Measurements from ENCODE around the gene GPC5. TPM values are rescaled to one million over a fixed set of nuclear protein-coding genes. Genes with fewer than 3 reads are reported as not detected.

Gene GPC5
- polyA plus RNA-seq, 3 donors from 2014 or later: 0.58 TPM; not detected in 2

GRCh38 chr13:91546900-91547299 is 148.5 kb downstream of the GPC5 start:
- Mint-ChIP-seq H3K27ac (no peak overlapping the region), H3K4me3 (no peak overlapping the region), H3K27me3 (ENCODE audit: low read depth in 3 of 3) (no peaks in the 10 kb centered on the region), H3K9me3 (peaks cover 0 to 13% (median 7%) of the 10 kb centered on the region in 6 donors), H3K4me1 (no peaks in the 10 kb centered on the region), H3K36me3 (no peaks in the 10 kb centered on the region)
- DNase-seq: no peak

GRCh38 chr13:91553584-91553983 is 155.2 kb downstream of the GPC5 start:
- H3K27ac Mint-ChIP-seq: no peak overlapping the region
- peaks cover 0 to 15% (median 8%) of the 10 kb centered on the region in 6 donors for H3K9me3 Mint-ChIP-seq
- DNase-seq: no peak
- no peaks in the 10 kb centered on the region for H3K4me1 Mint-ChIP-seq
- no peaks in the 10 kb centered on the region for H3K27me3 Mint-ChIP-seq (ENCODE audit: low read depth in 3 of 3)
- H3K36me3 Mint-ChIP-seq: no peaks in the 10 kb centered on the region
- no peak overlapping the region for H3K4me3 Mint-ChIP-seq

GRCh38 chr13:91554101-91554500 is 155.7 kb downstream of the GPC5 start:
- Mint-ChIP-seq H3K36me3 (no peaks in the 10 kb centered on the region), H3K9me3 (peaks cover 0 to 15% (median 7%) of the 10 kb centered on the region in 6 donors), H3K27me3 (ENCODE audit: low read depth in 3 of 3) (no peaks in the 10 kb centered on the region), H3K27ac (no peak overlapping the region), H3K4me1 (no peaks in the 10 kb centered on the region), H3K4me3 (no peak overlapping the region)
- DNase-seq: no peak

- no peaks in the 10 kb centered on the region for H3K4me1 Mint-ChIP-seq
- H3K36me3 Mint-ChIP-seq: no peaks in the 10 kb centered on the region
- no peak for DNase-seq
- no peak overlapping the region for H3K4me3 Mint-ChIP-seq
- no peak overlapping the region for H3K27ac Mint-ChIP-seq
- H3K27me3 Mint-ChIP-seq (ENCODE audit: low read depth in 3 of 3): no peaks in the 10 kb centered on the region
- H3K9me3 Mint-ChIP-seq: peaks cover 2 to 18% (median 5%) of the 10 kb centered on the region in 6 donors
Observed at GRCh38 chr13:91557328-91558090, 159.1 kb downstream of the GPC5 start.

- no peaks in the 10 kb centered on the region for H3K36me3 Mint-ChIP-seq
- H3K4me1 Mint-ChIP-seq: no peaks in the 10 kb centered on the region
- H3K27me3 Mint-ChIP-seq (ENCODE audit: low read depth in 3 of 3): peaks cover 0 to 2% (median 0%) of the 10 kb centered on the region in 3 donors
- no peak for DNase-seq
- H3K9me3 Mint-ChIP-seq: peaks cover 4 to 20% (median 7%) of the 10 kb centered on the region in 6 donors
- H3K4me3 Mint-ChIP-seq: no peak overlapping the region
- no peak overlapping the region for H3K27ac Mint-ChIP-seq
Observed at GRCh38 chr13:91563799-91564198, 165.4 kb downstream of the GPC5 start.

GRCh38 chr13:91564396-91564795 is 166.0 kb downstream of the GPC5 start:
- DNase-seq: no peak
- Mint-ChIP-seq H3K9me3 (peaks cover 6 to 24% (median 8%) of the 10 kb centered on the region in 6 donors), H3K36me3 (no peaks in the 10 kb centered on the region), H3K27ac (no peak overlapping the region), H3K4me1 (no peaks in the 10 kb centered on the region), H3K4me3 (no peak overlapping the region), H3K27me3 (ENCODE audit: low read depth in 3 of 3) (peaks cover 0 to 2% (median 0%) of the 10 kb centered on the region in 3 donors)

- no peaks in the 10 kb centered on the region for H3K36me3 Mint-ChIP-seq
- no peak overlapping the region for H3K4me3 Mint-ChIP-seq
- no peaks in the 10 kb centered on the region for H3K4me1 Mint-ChIP-seq
- DNase-seq: no peak
- no peak overlapping the region for H3K27ac Mint-ChIP-seq
- H3K9me3 Mint-ChIP-seq: peaks cover 4 to 21% (median 8%) of the 10 kb centered on the region in 6 donors
- H3K27me3 Mint-ChIP-seq (ENCODE audit: low read depth in 3 of 3): peaks cover 0 to 2% (median 0%) of the 10 kb centered on the region in 3 donors
Observed at GRCh38 chr13:91565296-91565695, 166.9 kb downstream of the GPC5 start.

GRCh38 chr13:91567485-91568207 is 169.2 kb downstream of the GPC5 start:
- no peak overlapping the region for H3K4me3 Mint-ChIP-seq
- DNase-seq: no peak
- peaks cover 2 to 26% (median 8%) of the 10 kb centered on the region in 6 donors for H3K9me3 Mint-ChIP-seq
- no peak overlapping the region for H3K27ac Mint-ChIP-seq
- H3K36me3 Mint-ChIP-seq: no peaks in the 10 kb centered on the region
- H3K4me1 Mint-ChIP-seq: no peaks in the 10 kb centered on the region
- peaks cover 0 to 2% (median 0%) of the 10 kb centered on the region in 3 donors for H3K27me3 Mint-ChIP-seq (ENCODE audit: low read depth in 3 of 3)

- DNase-seq: no peak
Observed at GRCh38 chr13:91571681-91572080, 173.3 kb downstream of the GPC5 start.

GRCh38 chr13:91572439-91572838 is 174.0 kb downstream of the GPC5 start:
- no peak for DNase-seq
- Mint-ChIP-seq H3K27ac (no peak overlapping the region), H3K27me3 (ENCODE audit: low read depth in 3 of 3) (no peaks in the 10 kb centered on the region), H3K4me3 (no peak overlapping the region), H3K4me1 (no peaks in the 10 kb centered on the region), H3K9me3 (peaks cover 0 to 14% (median 7%) of the 10 kb centered on the region in 6 donors), H3K36me3 (no peaks in the 10 kb centered on the region)

More at GRCh38 chr13:91571681-91572080, 173.3 kb downstream of the GPC5 start:
- no peak overlapping the region for H3K4me3 Mint-ChIP-seq
- H3K4me1 Mint-ChIP-seq: no peaks in the 10 kb centered on the region
- H3K9me3 Mint-ChIP-seq: peaks cover 0 to 14% (median 5%) of the 10 kb centered on the region in 6 donors
- no peaks in the 10 kb centered on the region for H3K36me3 Mint-ChIP-seq
- no peaks in the 10 kb centered on the region for H3K27me3 Mint-ChIP-seq (ENCODE audit: low read depth in 3 of 3)
- H3K27ac Mint-ChIP-seq: no peak overlapping the region

GRCh38 chr13:91572944-91573598 is 174.7 kb downstream of the GPC5 start:
- Mint-ChIP-seq H3K9me3 (peaks cover 0 to 19% (median 7%) of the 10 kb centered on the region in 6 donors), H3K4me1 (no peaks in the 10 kb centered on the region), H3K27me3 (ENCODE audit: low read depth in 3 of 3) (no peaks in the 10 kb centered on the region)

GRCh38 chr13:91574766-91575165 is 176.3 kb downstream of the GPC5 start:
- DNase-seq: no peak
- Mint-ChIP-seq H3K27me3 (ENCODE audit: low read depth in 3 of 3) (peaks cover 0 to 2% (median 0%) of the 10 kb centered on the region in 3 donors), H3K36me3 (no peaks in the 10 kb centered on the region), H3K9me3 (peaks cover 0 to 15% (median 3%) of the 10 kb centered on the region in 6 donors), H3K4me1 (no peaks in the 10 kb centered on the region), H3K27ac (no peak overlapping the region), H3K4me3 (no peak overlapping the region)

More at GRCh38 chr13:91572944-91573598, 174.7 kb downstream of the GPC5 start:
- no peak overlapping the region for H3K27ac Mint-ChIP-seq
- H3K4me3 Mint-ChIP-seq: no peak overlapping the region
- DNase-seq: no peak
- H3K36me3 Mint-ChIP-seq: no peaks in the 10 kb centered on the region

- peaks cover 2 to 22% (median 11%) of the 10 kb centered on the region in 6 donors for H3K9me3 Mint-ChIP-seq
- H3K4me1 Mint-ChIP-seq: no peaks in the 10 kb centered on the region
- H3K27me3 Mint-ChIP-seq (ENCODE audit: low read depth in 3 of 3): peaks cover 0 to 2% (median 0%) of the 10 kb centered on the region in 3 donors
- no peak for DNase-seq
- no peak overlapping the region for H3K4me3 Mint-ChIP-seq
- H3K36me3 Mint-ChIP-seq: no peaks in the 10 kb centered on the region
- H3K27ac Mint-ChIP-seq: no peak overlapping the region
Observed at GRCh38 chr13:91576590-91576989, 178.2 kb downstream of the GPC5 start.

GRCh38 chr13:91579320-91579719 is 180.9 kb downstream of the GPC5 start:
- peaks cover 0 to 28% (median 11%) of the 10 kb centered on the region in 6 donors for H3K9me3 Mint-ChIP-seq
- H3K27ac Mint-ChIP-seq: no peak overlapping the region
- peaks cover 0 to 4% (median 0%) of the 10 kb centered on the region in 3 donors for H3K27me3 Mint-ChIP-seq (ENCODE audit: low read depth in 3 of 3)
- H3K36me3 Mint-ChIP-seq: no peaks in the 10 kb centered on the region
- no peak for DNase-seq
- H3K4me3 Mint-ChIP-seq: no peak overlapping the region
- no peaks in the 10 kb centered on the region for H3K4me1 Mint-ChIP-seq

Measured in immature natural killer cell (primary cell).